Activated effector memory CD4-positive, alpha-beta T cell treated with Interleukin-2 at 50 U/mL for 16 hours (primary cell): ENCODE results near the gene PCSK6.

Source experiments
- DNase-seq: peaks from one replicate; pipeline ENCODE4 v3.0.0-alpha.2; 2020

Gene PCSK6

DNA sequence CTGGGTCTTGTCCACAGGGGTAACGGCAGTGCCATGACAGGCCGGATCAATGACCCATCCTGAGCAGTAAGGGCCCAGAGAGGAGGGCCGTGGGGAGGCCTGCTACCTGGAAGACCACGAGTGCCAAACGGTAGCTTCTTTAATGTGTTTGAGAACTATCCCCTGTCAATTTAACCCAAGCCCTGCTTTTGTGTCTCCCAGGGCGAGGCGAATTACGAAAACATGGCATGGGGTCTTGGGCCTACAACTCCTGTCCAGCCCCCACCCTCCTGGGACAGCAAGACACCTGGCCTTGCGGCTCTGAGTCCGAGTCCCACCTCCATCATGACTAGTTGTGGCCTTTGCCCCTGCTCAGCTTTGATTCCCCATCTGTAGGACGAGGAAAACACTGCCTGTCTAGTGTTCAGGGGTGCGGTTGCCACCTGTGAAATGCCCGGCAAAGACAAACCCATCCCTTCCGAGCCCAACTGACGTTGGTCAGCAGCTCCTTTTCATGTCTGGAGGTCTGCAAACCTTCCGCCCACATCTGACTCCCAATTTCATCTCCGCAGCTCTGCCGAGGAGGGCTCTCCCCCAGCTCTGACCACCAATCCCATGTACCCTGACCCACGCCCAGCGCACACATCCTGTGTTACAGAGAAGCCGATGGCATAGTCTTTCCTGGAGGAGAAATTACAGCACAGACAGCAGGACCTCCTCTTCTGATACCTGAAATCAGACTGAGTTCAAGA, 165.5 kb downstream of the PCSK6 start:
- DNase-seq = no peak

DNA sequence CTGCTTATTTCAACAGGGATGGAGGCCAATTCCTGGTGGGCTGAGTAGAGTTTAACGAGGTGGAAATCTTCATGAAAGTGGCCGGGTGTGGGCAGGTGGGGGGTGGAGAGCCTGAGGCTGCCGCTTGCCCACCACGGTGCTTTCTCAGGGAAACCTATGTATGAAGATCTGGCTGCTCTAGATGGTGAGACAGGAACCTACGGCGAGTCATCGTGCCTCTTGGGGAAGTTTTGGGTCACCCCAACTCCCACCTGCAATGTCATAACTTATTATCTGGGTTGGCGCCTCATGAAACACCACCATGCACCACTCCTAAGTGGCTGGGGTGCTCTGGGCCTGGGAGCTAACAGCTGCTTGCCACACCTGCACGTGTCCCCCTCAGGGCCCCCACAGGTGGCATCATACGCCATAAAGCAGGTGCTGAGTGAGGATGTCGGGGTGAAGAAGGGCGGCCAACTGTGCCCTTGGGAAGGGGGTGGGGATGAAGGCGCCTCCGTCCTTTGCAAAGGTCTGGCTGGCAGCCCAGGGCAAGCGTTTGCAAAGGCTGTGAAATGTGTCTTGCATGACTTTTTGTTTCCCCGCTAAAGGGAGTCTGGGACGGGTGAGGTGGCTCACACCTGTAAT, 166.5 kb downstream of the PCSK6 start:
- no peak for DNase-seq

DNA sequence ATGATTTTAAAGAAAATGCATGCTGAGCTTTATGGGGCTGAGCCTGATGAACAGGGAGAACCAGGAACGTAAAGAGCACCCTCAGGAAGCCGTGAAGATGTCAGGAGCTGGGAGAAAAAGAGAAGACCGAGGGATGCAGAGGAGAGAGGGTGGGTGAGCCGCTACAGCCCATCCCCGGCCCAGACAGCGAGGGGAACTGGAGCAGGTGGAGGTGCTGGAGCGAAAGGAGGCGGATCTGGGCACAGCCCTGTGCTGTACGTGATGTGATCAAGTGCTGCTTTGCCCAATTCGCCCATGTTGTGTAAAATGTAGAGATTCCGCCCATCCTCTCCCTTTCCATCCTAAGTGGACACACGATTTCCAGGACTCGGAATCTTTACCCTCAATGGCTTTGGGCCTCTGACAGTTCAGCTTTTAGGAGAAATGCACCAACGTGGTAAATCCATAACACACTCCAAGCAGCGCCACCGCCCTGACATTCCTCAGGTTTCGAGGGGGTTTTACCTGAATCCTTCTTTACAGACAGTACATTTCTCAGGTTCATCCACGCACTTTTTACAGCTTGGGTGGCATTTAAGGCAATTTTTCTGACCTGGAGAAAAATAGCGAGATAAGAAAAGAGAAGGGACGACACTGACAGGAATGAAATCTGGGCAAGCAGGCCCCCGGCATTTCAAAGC, 167.4 kb downstream of the PCSK6 start:
- no peak for DNase-seq

DNA sequence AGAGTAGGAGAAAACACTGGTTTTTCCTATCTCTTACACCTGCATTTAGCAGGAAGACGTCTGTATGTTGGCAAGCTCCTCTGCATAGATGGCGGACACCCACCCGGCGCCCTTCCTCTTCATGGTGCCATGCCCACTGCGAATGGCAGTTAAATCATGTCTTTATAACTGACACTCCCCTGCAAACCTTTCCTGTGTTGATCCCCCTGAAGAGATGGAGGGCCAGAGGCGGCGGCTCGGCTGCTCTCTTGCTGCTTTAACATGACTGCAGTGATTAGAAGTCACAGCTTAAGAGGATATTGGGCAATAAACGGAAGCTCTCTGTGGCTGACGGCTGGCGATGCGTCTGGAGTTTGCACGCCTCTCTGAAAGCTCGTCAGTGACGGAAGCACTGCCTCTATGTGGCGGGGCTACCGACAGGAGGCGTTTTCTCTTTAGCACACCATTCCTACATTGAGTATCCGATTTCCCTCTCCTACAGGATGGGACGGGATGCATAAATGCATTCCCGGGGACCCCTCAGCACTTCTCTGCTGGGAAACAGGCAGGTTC, 168.9 kb downstream of the PCSK6 start:
- DNase-seq = peak; percentile 51

DNA sequence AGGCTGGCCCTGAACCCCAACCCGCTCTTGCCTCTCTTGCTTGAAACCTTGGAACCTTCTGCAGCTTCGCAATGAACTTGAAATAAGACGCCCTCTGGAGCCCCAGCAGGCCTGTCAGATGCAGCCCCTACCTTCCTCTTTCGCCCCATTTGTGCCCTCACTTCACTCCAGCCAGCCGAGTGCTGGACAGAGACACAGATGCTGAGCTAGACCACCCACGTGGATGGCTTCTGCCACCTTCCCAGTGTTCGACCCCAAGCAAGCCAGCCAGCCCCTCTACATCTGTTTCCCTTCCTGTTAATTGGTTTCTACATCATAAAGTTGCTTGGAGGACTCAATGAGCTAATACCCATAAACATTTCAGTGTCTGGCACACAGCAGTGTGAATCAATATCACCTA, 170.7 kb downstream of the PCSK6 start:
- no peak for DNase-seq

DNA sequence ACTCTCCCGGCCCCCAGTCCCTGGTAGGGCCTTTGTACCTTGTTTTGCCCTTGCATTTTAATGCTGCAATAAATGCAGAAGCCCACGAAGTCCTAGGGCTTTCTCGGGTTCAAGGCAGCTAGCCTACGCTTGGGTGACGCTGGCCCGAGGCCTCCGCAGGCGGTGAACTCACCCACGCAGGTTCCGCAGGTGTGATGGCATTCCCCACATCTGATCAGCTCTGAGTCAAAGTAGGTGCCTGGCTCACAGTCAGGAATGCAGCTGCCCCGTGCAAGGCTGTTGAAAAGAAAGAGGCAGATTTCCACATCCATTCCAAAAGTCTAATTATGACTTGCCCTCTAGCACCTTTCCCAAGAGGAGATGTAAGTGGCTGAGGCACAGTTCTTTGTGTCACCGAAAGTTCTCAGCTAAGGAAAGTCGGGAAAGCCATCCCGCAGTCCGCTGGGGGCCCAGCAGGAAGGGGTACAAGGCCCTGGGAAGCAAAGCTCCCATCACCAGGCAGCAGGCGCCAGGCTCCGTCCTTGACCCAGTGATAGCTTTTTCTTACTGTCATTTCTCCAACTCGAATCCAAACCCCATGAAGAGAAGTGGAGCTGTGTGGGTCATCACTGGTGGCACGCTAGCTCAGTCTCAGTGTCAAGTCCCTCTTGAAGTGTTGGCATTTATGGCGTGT, 171.2 kb downstream of the PCSK6 start:
- no peak for DNase-seq

DNA sequence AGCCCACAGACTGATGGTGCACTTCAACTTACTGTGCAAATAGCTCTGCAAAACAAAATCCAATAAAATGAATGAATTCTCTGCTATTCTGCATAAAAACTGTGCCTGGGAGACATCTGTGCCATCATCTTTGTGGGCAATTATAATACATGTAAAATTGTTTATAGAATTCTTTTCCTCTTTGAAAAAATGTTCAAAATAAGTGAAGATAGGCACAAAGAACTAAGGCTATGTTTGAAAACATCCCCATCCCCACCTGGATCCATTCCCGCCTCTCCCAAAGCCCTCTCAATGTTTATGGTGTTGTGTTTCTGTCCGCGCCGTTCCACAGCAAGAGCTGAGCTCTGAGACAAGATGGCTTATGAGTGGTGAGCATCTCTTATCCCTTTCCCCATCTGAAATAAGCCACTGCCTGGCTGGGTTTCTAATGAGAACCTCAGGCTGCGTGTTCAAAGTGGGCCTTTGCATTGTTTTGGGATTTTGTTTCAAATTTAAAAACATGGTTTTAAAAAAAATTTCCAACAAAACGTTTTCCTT, 172.1 kb downstream of the PCSK6 start:
- DNase-seq = no peak

DNA sequence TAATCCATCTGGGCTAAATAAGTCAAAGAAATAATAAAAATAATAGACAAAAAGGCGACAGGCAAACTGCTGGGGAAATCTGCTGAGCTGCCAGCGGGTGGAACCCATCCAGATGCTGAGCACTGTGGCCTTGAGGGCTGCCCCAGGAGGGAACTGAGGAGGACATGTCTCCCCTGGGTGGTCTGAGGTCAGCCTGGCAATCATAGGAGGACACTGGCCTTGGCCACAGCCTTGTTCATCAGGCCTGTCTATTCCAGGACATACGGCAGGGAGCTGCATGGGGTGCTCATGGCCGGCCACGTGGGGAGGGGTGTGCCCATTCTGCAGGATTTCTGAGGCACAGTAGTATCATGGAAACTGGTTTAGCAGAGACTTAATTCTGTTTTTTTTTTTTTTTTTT, 173.0 kb downstream of the PCSK6 start:
- DNase-seq = no peak

DNA sequence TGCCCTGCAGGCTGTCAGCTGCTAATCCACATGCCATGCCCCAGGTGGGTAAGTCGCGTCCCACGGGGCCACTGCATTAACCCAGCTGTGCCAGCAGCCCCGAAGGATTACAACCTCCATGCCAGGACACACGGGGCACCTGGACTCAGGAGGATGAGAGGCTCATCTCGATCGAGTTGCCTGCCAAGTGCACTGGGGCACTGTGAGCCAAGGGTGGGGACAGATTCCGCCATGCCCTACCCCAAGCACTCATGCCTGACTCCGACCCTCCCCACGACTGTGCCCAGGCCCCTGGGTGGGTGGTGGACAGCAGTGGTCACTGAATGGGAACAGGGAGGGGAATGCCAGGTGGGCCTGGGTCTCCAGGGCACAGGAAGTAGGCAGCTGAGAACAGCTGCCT, 173.8 kb downstream of the PCSK6 start:
- DNase-seq = no peak

DNA sequence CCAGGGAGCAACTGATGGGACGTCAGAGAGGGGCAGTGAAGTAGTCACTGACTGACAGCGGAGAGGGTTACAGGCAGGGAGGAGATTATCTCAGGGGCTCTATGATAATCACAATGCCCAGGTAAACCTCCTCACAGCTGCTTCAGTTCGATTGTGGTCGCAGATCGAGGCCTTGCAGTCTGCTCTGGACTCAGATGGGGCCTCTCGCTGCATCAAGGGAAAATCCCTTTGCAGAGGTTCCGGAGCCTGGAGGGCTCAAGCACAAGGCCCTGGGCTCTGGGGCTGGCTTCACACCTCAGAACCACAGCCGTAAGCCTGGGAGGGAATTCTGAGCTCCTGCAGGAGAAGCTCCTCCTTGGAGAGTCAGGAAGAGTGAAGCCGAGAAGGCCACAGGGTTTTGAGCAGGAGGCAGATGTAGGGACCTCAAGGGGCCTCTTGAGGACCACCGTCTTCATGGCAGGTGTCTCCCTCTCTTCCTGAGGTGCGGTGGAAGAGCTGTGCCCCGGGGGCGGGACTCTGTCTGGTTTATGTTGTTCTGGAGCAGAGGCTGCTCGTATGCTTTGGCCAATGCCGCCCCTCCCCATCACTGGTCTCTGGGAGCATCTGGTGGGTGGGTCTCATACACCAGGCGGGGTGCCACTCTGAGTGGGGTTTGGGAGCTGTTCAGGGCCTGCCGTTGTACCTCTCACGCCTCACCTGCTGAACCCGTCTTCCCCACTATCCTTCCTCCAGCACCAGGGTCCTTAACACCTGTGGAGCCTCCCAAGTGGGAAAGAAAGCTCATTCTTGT, 175.0 kb downstream of the PCSK6 start:
- DNase-seq = no peak

DNA sequence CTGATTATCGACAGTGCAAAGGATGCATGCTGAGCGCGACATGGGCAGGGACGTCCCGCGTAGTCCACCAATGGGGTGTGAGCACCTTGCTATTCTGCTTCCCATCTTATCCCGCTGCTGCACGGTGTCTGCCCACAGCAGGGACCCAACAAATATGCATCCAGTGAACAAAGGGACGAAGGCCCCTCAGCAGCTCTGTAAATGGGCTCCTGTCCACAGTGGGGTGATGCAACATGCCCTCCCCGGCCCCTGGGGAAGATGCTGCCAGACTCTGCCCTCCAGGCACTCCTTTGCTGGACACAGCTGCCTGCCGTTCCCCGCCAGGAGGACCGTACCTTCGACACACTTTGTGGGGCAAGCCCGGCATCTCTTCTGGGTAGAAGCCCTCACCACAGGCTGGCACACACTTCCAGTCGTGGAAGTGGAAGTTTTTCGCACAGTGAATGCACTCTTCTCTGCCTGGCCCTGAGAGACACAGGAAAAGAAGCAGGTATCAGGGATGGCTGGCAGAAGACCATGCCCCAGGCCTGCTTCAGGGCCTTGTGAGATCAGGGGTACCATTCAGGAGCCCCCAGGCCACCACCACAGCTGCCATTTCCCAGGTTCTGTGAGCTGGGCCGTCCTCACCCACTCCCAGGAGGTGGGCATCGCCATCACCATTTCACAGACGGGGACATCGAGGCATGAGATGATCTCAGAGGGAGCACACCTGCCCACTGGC, 176.3 kb downstream of the PCSK6 start:
- DNase-seq = no peak

DNA sequence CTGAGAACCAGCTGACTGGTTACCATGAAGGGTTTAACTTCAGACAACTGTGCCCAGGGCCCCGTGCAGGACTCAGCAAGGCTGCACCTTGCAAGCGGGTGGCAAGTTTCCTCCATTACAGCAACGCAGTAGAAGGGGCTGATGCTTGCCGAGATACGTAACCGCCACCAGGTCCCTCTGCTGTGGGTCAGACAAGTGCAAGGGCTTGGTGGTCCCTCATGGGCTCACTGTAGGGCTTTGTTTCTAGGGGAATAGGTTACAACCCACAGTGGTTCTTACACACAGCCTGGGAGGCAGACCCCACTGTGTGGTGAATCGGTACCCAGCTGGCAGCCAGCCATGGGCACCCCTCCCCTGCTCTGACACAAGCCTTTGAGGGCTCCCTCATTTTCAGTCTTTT, 179.0 kb downstream of the PCSK6 start:
- no peak for DNase-seq

DNA sequence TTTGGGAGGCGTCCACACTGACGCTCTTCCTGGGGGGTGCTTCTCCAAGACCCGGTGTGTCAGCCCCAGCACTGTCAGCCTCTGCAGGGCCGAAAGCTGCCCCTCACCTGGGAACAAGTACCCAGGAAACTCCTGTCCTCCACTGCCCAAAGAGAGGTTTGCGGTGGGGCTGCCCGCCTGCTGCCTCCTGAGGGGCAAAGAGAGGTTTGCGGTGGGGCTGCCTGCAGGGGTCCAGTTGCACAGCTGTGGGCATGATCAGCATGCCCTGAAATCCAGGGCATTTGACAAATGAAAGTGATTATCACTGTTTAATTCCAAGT, 179.4 kb downstream of the PCSK6 start:
- DNase-seq = no peak

DNA sequence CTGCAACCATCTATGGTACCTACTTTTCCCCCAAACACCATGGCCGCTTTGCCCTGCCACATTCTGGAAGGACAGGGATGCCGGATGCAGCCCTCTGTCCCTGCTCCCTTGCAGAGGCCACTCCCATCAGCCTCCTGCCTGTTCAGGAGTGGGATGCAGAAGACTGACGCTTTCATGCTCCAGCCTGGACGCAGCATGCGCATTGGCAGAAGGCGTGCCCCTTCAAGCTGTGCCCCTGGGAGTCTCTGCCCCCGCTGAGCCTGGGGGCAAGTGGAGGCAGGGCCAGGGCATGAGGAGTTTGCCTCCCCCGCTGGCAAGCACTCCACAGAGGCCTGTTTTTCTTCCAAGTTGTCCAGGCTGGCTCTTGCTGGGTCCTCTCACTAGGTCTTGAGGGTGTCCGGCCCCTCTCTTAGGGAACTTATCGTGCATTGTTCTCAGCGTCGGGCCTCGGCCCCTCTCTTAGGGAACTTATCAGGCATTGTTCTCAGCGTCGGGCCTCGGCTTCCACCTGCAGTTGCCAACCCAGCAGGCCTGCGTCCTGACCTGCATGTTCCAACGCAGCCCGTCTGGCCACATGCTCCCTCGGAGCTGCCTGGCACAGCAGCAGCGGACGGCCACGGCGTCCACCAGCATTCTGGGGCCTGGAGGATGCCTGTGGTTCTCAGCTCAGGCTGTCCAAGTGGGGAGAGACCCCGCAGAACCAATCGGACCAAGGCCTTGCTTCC, 179.9 kb downstream of the PCSK6 start:
- no peak for DNase-seq

DNA sequence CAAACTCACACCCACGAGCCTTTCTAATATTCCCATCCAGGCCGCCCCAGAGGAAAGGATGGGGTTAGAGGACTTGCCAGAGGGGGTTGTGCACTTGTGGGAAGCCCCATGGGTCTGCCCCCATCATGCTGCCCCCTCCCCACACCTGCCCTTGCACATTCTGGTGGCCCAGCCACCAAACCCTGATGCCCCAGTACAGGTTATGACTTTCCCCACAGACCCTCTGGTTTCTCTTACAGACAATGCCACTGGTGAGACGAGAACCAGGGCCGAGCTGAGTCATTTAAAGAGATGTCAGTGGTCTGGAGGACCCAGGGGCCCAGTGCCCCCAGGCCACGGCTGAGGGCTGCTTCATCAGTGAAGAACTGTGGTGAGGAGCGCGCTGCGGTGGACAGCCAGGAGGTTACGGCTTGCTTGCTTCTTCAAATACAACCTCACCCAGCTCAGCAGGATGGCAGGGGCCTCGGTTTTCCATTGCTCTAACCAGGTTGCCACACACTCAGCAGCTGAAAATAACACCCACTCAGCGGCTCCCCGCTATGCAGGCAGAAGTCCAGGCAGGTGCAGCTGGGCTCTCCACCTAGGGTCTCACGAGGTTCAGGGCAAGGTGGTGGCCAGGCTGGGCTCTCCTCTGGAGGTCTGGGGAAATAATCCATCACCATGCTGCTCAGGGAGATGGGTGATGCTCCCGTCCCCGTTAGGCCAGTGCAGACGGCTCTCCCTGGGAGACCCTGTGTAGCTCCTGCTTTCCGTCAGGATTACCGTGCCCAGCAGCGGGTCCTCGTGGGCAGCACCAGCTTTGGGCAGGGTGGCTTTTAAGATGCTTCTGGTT, 180.7 kb downstream of the PCSK6 start:
- no peak for DNase-seq

DNA sequence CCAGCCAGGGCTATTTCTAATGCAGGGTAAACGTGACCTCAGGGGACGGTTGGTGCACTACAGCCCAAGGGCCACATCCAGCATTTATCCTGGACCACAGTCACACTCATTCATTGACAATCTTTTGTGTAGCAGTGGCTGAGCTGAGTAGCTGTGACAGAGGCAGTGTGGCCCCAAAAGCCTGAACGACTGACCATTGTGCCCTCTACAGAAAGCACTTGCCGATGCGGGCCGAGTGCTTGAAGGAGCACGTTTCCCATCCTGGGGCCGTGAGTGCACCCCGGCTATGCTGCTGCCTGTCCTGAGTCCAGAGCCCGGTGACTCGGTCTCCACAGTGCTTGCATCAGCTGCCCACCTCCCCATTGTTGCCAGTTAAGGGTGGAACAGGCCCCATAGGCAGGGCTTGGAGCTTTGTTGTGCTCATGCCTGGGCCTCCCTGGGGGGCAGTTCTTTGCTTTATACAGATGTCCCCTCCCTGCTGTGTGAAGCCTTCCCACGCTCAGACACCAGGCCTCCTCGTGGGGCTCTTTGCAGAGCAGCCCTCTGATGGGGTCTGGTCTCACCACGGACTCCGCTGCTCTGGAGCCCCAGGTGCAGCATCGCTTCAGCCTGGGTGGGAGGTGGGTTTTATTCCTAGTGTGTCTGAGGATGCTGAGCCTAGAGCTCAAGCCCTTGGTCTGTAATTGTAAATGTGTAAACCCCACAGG, 181.5 kb downstream of the PCSK6 start:
- DNase-seq = no peak

DNA sequence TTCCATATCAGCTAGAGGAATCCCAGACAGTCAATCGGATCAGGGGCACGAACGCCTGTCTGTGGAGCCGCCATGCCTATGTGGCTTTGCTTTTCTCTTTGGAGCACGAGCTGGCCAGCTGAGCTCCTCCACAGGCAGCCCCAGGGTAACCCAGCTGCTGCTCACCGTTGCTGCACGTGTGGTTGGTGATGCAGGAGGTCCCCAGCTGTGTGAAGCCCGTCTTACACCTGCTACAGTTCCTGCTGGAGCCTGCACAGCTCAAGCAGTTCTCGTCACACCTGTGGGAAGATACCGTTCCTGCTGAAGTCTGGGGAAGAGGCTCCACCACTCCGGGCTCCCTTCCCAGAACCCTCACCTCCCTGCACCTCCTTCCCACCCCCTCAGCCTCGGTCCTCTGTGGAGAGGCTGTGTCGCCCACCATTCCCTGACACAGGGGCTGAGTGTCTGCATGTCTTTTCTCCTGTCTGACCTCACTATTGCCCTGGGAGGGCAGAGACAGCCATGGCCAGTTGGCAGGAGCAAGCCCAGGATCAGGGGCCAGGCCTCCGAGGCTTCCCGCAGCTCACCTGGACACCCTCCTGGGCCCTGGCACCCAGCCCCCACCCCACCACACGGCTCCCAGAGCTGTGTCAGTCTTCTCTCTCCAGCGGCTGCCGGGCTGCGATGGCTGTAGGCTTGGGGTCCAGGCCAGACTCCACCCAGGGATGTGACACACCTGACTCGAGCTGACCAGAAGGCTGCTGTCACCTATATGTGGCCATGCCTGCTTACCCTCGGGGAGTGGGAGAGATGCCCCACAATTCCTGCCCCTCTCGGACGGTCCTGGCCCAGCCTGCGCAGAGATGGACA, 182.2 kb downstream of the PCSK6 start:
- DNase-seq = no peak

DNA sequence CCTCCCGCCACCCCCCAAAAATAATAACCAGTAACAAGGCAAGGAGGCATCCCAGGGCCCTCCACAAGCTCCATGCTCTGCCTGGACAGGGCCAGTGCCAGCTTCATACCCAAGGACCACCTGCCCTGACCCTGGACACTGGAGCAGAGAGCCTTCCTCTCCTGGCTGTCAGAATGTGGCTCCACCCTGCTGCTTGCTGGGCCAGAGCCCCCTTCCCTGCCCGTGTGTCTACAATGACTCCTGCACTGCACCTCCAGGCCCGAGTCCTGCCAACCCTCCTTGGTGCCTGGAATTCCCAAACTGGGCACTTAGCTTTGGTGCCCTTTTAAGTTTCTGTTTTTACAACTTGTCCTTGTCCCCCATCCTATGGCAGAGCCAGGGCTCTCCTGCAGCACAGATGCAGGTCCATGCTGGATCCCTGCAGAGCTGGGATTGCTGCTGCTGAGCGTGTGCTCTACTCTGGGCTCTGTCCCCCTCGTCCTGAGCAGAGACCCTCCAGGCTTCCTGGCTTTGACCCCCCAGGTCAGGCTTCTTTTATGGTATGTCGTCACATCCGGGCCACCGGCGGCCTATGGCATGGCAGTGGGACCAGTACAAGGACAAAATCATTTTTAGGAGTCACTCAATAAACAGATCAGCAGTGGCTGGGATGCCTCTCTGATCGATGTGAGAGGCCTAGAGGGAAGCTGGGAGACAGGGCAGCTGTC, 183.0 kb downstream of the PCSK6 start:
- no peak for DNase-seq
